Transverse colon (tissue), 4 donors: ENCODE data around the gene ETHE1. TPM values are rescaled to one million over a fixed set of nuclear protein-coding genes. Genes with fewer than 3 reads are reported as not detected.

Experiments
- DNase-seq: peaks from one replicate; pipeline ENCODE4 v3.0.0-alpha.2; 2019
- H3K27ac ChIP-seq, 4 donors: fragments of 200-600 bp; sonication (generic); 2 replicates each; pipeline ENCODE4 v1.5.1; 2016 to 2018; ENCODE audit warnings: inconsistent platforms in 4 of 4
- H3K27me3 ChIP-seq: fragments of 200-600 bp; sonication (generic); 2 replicates; pipeline ENCODE4 v1.5.1; 2017; ENCODE audit warnings: inconsistent platforms
- H3K36me3 ChIP-seq, 4 donors: fragments of 200-600 bp; sonication (generic); 2 replicates each; pipeline ENCODE4 v1.5.1; 2017 to 2019; ENCODE audit warnings: inconsistent platforms in 4 of 4
- H3K4me1 ChIP-seq, 4 donors: fragments of 200-600 bp; sonication (generic); 2 replicates each; pipeline ENCODE4 v1.5.1; 2017 to 2020; ENCODE audit warnings: inconsistent platforms in 4 of 4
- H3K4me3 ChIP-seq, 4 donors: fragments of 200-600 bp; sonication (generic); 1 replicate in 1 of 4; 2 replicates in 3 of 4; pipeline versions ENCODE4 v1.5.1 to v1.6.1; 2017 to 2019; ENCODE audit warnings: inconsistent platforms in 4 of 4
- H3K9me3 ChIP-seq, 2 donors: fragments of 200-600 bp; sonication (generic); 2 replicates each; pipeline ENCODE4 v1.5.1; 2017 to 2019; ENCODE audit warnings: inconsistent platforms in 2 of 2
- CTCF ChIP-seq, 5 experiments: fragments of 200-600 bp in 3 of 5; fragments of 450-650 bp in 2 of 5; sonication (generic) in 3 of 5; IDR thresholded peaks; 1 replicate in 2 of 5; 2 replicates in 3 of 5; pipeline ENCODE4 v1.5.1; 2016 to 2017; ENCODE audit warnings: antibody characterized with exemption in 5 of 5, inconsistent platforms in 3 of 5, mild to moderate bottlenecking in 2 of 5, moderate library complexity in 1 of 5
- EP300 ChIP-seq: sonication (generic); formaldehyde crosslinking; IDR thresholded peaks from one replicate; pipeline ENCODE4 v1.6.1; 2017; ENCODE audit warnings: antibody characterized with exemption, low read depth
- POLR2A ChIP-seq: fragments of 450-650 bp; IDR thresholded peaks from one replicate; pipeline ENCODE4 v1.6.1; 2016; ENCODE audit warnings: antibody characterized with exemption, mild to moderate bottlenecking, moderate library complexity
- POLR2AphosphoS5 ChIP-seq, 3 donors: sonication (generic); formaldehyde crosslinking; IDR thresholded peaks; one replicate each; pipeline ENCODE4 v1.6.1; 2016; ENCODE audit warnings: antibody characterized with exemption in 3 of 3
- WGBS, 2 donors: methylation state at CpG; one replicate each; pipeline ENCODE4 v1.1.5; 2018; ENCODE audit warnings: low coverage in 1 of 2; 5-methylcytosine and 5-hydroxymethylcytosine counted together
- in situ Hi-C, 4 donors: fragments of 200-750 bp; cut with MboI; loops; one replicate each; pipeline versions ENCODE4 v1.15.0 to v1.15.1; 2017; ENCODE audit warnings: low sequenced_read_pairs in 3 of 4, low pct_ligation_motif_present in 1 of 4, low pct_unique_long_range_greater_than_20kb in 1 of 4
- intact Hi-C: fragments of 100-400 bp; cut with DNase I; formaldehyde crosslinking; loops from one replicate; pipeline ENCODE4 v1.15.1; 2023; ENCODE audit warnings: low total_unique reads
- total RNA-seq, 4 donors: library from RNA; depleted of rRNA; stranded (reverse); fragments of >200 nt; gene quantifications; one replicate each; pipeline ENCODE4 v1.1.0, GENCODE V29; 2016

ETHE1 gene
- total RNA-seq, 4 donors from 2014 or later = 438 to 667 (median 458) TPM

GRCh38 chr19:43544077-43544476, 17.1 kb upstream of the ETHE1 start:
- WGBS, 2 donors = 96% methylated on average over 9 of the region's 9 CpGs; no CpG with 5 or more reads in 1 of the 2 donors
- Histone ChIP-seq H3K36me3 (peaks cover 0 to 14% (median 3%) of the 10 kb centered on the region in 4 donors), H3K27me3 (no peaks in the 10 kb centered on the region), H3K4me3 (no peak overlapping the region), H3K4me1 (no peaks in the 10 kb centered on the region), H3K27ac (no peak overlapping the region), H3K9me3 (no peaks in the 10 kb centered on the region)
- no peak for DNase-seq
- intact Hi-C loops (no loop called here), in situ Hi-C loops (no loop called here)
- TF ChIP-seq EP300 (no peak), POLR2AphosphoS5 (IDR thresholded peaks at IDR 0.05) (no peak), POLR2A (no peak), CTCF (IDR thresholded peaks at IDR 0.05) (no peak)

GRCh38 chr19:43541920-43542650, 15.1 kb upstream of the ETHE1 start:
- WGBS, 2 donors = 91% methylated on average over 5 of the region's 5 CpGs; no CpG with 5 or more reads in 1 of the 2 donors
- DNase-seq = no peak
- TF ChIP-seq POLR2AphosphoS5 (IDR thresholded peaks at IDR 0.05) (no peak), CTCF (IDR thresholded peaks at IDR 0.05) (no peak), POLR2A (no peak), EP300 (no peak)
- Histone ChIP-seq H3K36me3 (peaks cover 0 to 23% (median 5%) of the 10 kb centered on the region in 4 donors), H3K9me3 (no peaks in the 10 kb centered on the region), H3K27ac (no peak overlapping the region), H3K27me3 (no peaks in the 10 kb centered on the region), H3K4me3 (no peak overlapping the region), H3K4me1 (no peaks in the 10 kb centered on the region)
- in situ Hi-C loops = no loop called here
- intact Hi-C loops = no loop called here

GRCh38 chr19:43540381-43540780, 13.4 kb upstream of the ETHE1 start:
- Histone ChIP-seq H3K4me3 (no peak overlapping the region), H3K4me1 (no peaks in the 10 kb centered on the region), H3K9me3 (no peaks in the 10 kb centered on the region), H3K36me3 (peaks cover 0 to 20% (median 5%) of the 10 kb centered on the region in 4 donors), H3K27me3 (no peaks in the 10 kb centered on the region), H3K27ac (no peak overlapping the region)
- DNase-seq = no peak
- TF ChIP-seq POLR2AphosphoS5 (IDR thresholded peaks at IDR 0.05) (no peak), CTCF (IDR thresholded peaks at IDR 0.05) (no peak), EP300 (no peak), POLR2A (no peak)
- intact Hi-C loops (no loop called here), in situ Hi-C loops (no loop called here)
- 96 to 100% methylated on average over 1 to 3 of the region's 3 CpGs for WGBS, 2 donors

- intact Hi-C loops = loop anchor here (10.0 kb wide), 1 partner anchor 56 kb away; the partner anchor contains the start of genes IRGQ and ZNF576
- in situ Hi-C loops = no loop called here
- Histone ChIP-seq H3K27me3 (no peaks in the 10 kb centered on the region), H3K27ac (no peak overlapping the region), H3K4me3 (no peak overlapping the region), H3K4me1 (peaks cover 0 to 5% (median 0%) of the 10 kb centered on the region in 4 donors), H3K9me3 (no peaks in the 10 kb centered on the region), H3K36me3 (peaks cover 0 to 17% (median 5%) of the 10 kb centered on the region in 4 donors)
- TF ChIP-seq POLR2AphosphoS5 (IDR thresholded peaks at IDR 0.05) (no peak), EP300 (no peak), POLR2A (no peak), CTCF (IDR thresholded peaks at IDR 0.05) (no peak)
- no peak for DNase-seq
Measured at GRCh38 chr19:43538922-43539321, 11.9 kb upstream of the ETHE1 start.
